ENCODE results near the gene SPAAR. TPM values are rescaled to one million over a fixed set of nuclear protein-coding genes. Genes with fewer than 3 reads are reported as not detected.

SPAAR gene
- total RNA-seq, 1 donor from 2014 or later, result not detected

GRCh38 chr9:35944841-35945240 is 35.6 kb downstream of the SPAAR start:
- TF ChIP-seq CTCF (IDR thresholded peaks at IDR 0.05; ENCODE audit: unreplicated experiment), result no peak
- H3K4me3 Mint-ChIP-seq (ENCODE audit: low read depth), result no peak overlapping the region
- H3K36me3 Mint-ChIP-seq (ENCODE audit: insufficient read depth), result no peaks in the 10 kb centered on the region
- peaks cover 32% of the 10 kb centered on the region for H3K27me3 Mint-ChIP-seq
- no peak overlapping the region for H3K27ac Mint-ChIP-seq
- H3K9me3 Mint-ChIP-seq (ENCODE audit: low read depth), result peaks cover 4% of the 10 kb centered on the region
- peaks cover 2% of the 10 kb centered on the region for H3K4me1 Mint-ChIP-seq (ENCODE audit: low read depth)
- DNase-seq (ENCODE audit: low spot score, unreplicated experiment), result no peak

- peak; percentile 78 for TF ChIP-seq CTCF (IDR thresholded peaks at IDR 0.05; ENCODE audit: unreplicated experiment)
- Mint-ChIP-seq H3K4me1 (ENCODE audit: low read depth) (peaks cover 2% of the 10 kb centered on the region), H3K27ac (no peak overlapping the region), H3K27me3 (peaks cover 30% of the 10 kb centered on the region), H3K9me3 (ENCODE audit: low read depth) (peaks cover 4% of the 10 kb centered on the region), H3K36me3 (ENCODE audit: insufficient read depth) (no peaks in the 10 kb centered on the region), H3K4me3 (ENCODE audit: low read depth) (peak overlapping the region; percentile 45)
- peak; percentile 52 for DNase-seq (ENCODE audit: low spot score, unreplicated experiment)
Measured at GRCh38 chr9:35945341-35946018, 36.2 kb downstream of the SPAAR start.

- no peak for TF ChIP-seq CTCF (IDR thresholded peaks at IDR 0.05; ENCODE audit: unreplicated experiment)
Measured at GRCh38 chr9:35948451-35948850, 39.2 kb downstream of the SPAAR start.

GRCh38 chr9:35948901-35949318 is 39.6 kb downstream of the SPAAR start:
- H3K27me3 Mint-ChIP-seq, result peaks cover 21% of the 10 kb centered on the region
- H3K36me3 Mint-ChIP-seq (ENCODE audit: insufficient read depth), result no peaks in the 10 kb centered on the region
- no peak overlapping the region for H3K4me3 Mint-ChIP-seq (ENCODE audit: low read depth)
- peaks cover 2% of the 10 kb centered on the region for H3K4me1 Mint-ChIP-seq (ENCODE audit: low read depth)
- no peak overlapping the region for H3K27ac Mint-ChIP-seq
- TF ChIP-seq CTCF (IDR thresholded peaks at IDR 0.05; ENCODE audit: unreplicated experiment), result no peak
- peaks cover 4% of the 10 kb centered on the region for H3K9me3 Mint-ChIP-seq (ENCODE audit: low read depth)
- no peak for DNase-seq (ENCODE audit: low spot score, unreplicated experiment)

More at GRCh38 chr9:35948451-35948850, 39.2 kb downstream of the SPAAR start:
- Mint-ChIP-seq H3K36me3 (ENCODE audit: insufficient read depth) (no peaks in the 10 kb centered on the region), H3K9me3 (ENCODE audit: low read depth) (peaks cover 4% of the 10 kb centered on the region), H3K4me1 (ENCODE audit: low read depth) (peaks cover 2% of the 10 kb centered on the region), H3K4me3 (ENCODE audit: low read depth) (no peak overlapping the region), H3K27ac (no peak overlapping the region), H3K27me3 (peaks cover 21% of the 10 kb centered on the region)
- no peak for DNase-seq (ENCODE audit: low spot score, unreplicated experiment)

GRCh38 chr9:35951736-35952135 is 42.4 kb downstream of the SPAAR start:
- H3K27ac Mint-ChIP-seq, result no peak overlapping the region
- no peak for DNase-seq (ENCODE audit: low spot score, unreplicated experiment)
- no peak overlapping the region for H3K4me3 Mint-ChIP-seq (ENCODE audit: low read depth)
- H3K9me3 Mint-ChIP-seq (ENCODE audit: low read depth), result no peaks in the 10 kb centered on the region
- no peak for TF ChIP-seq CTCF (IDR thresholded peaks at IDR 0.05; ENCODE audit: unreplicated experiment)
- no peaks in the 10 kb centered on the region for H3K36me3 Mint-ChIP-seq (ENCODE audit: insufficient read depth)
- peaks cover 25% of the 10 kb centered on the region for H3K27me3 Mint-ChIP-seq
- no peaks in the 10 kb centered on the region for H3K4me1 Mint-ChIP-seq (ENCODE audit: low read depth)

Measured in progenitor cell of endocrine pancreas (in vitro differentiated cells).